Heart left ventricle (tissue), 13 donors: Measurements from ENCODE around the gene CAPZA1.

Experiments
- POLR2A ChIP-seq, 2 donors: fragments of 450-650 bp; IDR thresholded peaks; one replicate each; pipeline ENCODE4 v1.6.1; 2017; ENCODE audit warnings: antibody characterized with exemption in 2 of 2, mild to moderate bottlenecking in 2 of 2, moderate library complexity in 2 of 2
- TF ChIP-seq, protein P1 (sequence below), 12 donors: fragments of 200-600 bp; sonication (generic) in 4 of 12; IDR thresholded peaks; one replicate each; pipeline versions ENCODE4 v1.5.0 to v1.8.0; 2018 to 2022; ENCODE audit warnings: antibody characterized with exemption in 12 of 12, mild to moderate bottlenecking in 5 of 12
- donor health status: ischemic (EF 13 %, LVEDD 7.1; RV severe dilation, severe dysfunction).
- donor health status: DM: no; HTN: yes; CAD: no.
- donor health status: DM: no; HTN: no; CAD: no.
- donor health status: ischemic (EF 25% LVEDD 6.9; RV normal size, moderate dysfunction).
- donor health status: ischemic (EF 25% LVEDD 5.7; RV mildly dilated, moderate dysfunction).
- donor health status: ischemic (EF 35%, LVEDD 5.7; RV mildly dilated, moderate dysfunction).
- donor health status: nonischemic (EF 11% LVEDD 7.7; RV severe dilation, severe dysfunction).
- donor health status: DM: yes; HTN: yes; CAD: no.
- donor health status: PGD.
- donor health status: ischemic (EF 29% LVEDD 5.4; RV normal size, mild dysfunction).
- donor health status: nonischemic (EF 23%, LVEDD 6.1; RV moderate dilation, normal function).

DNA sequence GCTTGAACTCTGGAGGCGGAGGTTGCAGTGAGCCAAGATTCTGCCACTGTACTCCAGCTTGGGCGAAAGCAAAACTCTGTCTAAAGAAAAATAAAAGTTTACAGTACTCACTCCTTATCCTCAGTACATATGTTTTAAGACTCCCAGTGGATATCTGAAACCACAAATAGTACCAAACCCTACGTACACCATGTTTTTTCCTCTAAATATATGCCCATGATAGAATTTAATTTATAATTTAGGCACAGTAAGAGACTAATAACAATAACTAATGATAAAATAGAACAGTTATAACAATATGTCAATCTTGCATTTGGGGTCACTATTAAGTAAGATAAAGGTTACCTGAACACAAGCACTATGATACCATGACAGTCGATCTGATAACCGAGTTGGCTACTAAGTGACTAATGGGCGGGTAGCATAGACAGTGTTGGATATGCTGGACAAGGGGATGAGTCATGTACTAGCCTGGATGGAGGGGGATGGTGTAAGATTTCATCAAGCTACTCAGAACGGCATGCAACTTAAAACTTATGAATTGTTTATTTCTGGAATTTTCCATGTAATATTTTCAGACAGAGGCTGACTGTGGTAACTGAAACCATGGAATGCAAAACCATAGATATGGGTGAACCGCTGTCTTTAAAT is 44.4 kb upstream of the CAPZA1 start:
- TF ChIP-seq, protein P1, sequence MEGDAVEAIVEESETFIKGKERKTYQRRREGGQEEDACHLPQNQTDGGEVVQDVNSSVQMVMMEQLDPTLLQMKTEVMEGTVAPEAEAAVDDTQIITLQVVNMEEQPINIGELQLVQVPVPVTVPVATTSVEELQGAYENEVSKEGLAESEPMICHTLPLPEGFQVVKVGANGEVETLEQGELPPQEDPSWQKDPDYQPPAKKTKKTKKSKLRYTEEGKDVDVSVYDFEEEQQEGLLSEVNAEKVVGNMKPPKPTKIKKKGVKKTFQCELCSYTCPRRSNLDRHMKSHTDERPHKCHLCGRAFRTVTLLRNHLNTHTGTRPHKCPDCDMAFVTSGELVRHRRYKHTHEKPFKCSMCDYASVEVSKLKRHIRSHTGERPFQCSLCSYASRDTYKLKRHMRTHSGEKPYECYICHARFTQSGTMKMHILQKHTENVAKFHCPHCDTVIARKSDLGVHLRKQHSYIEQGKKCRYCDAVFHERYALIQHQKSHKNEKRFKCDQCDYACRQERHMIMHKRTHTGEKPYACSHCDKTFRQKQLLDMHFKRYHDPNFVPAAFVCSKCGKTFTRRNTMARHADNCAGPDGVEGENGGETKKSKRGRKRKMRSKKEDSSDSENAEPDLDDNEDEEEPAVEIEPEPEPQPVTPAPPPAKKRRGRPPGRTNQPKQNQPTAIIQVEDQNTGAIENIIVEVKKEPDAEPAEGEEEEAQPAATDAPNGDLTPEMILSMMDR (IDR thresholded peaks at IDR 0.05): no peak
- no peak for TF ChIP-seq POLR2A (IDR thresholded peaks at IDR 0.05)
